Astrocyte of the spinal cord (primary cell): ENCODE measurements around the gene KLK7.
A peak's percentile ranks its signal among the peaks of the same experiment; 100 is the strongest.

Experiments
- DNase-seq: peaks from one replicate; pipeline ENCODE4 v3.0.0; 2011; ENCODE audit warnings: low read depth, low spot score
- H3K4me3 ChIP-seq: 2 replicates; pipeline ENCODE4 v1.5.1; 2011; ENCODE audit warnings: low read depth, mild to moderate bottlenecking, low read length, moderate library complexity
- in situ Hi-C: cut with HindIII; loops from 2 replicates; pipeline ENCODE4 v1.10.0; 2017; ENCODE audit warnings: low sequenced_read_pairs
- TF ChIP-seq, protein P1 (sequence below): IDR thresholded peaks from 2 replicates; pipeline ENCODE4 v1.5.1; 2012; ENCODE audit warnings: low read depth, mild to moderate bottlenecking, low read length, inconsistent platforms

Gene KLK7

DNA sequence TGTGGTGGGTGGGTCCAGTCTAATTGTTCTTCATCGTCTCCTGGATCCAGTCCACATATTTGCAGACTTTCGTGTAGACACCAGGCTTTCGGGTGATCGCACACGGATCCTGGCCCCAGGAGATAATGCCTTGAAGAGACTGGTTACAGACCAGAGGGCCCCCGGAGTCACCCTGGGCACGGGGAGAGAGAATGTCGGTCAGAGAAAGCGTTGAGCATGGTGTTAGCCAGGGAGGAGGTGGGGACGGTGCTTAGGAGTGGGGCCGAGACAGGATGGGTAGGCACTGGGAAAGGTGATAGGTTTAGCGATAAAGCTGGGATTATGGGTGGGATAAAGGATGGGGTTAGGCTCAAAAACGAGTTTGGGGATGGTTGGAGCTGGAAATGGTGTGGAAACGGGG lies 38.8 kb upstream of the KLK7 start:
- in situ Hi-C loops = no loop called here
- H3K4me3 ChIP-seq = no peak overlapping the region
- TF ChIP-seq, protein P1, sequence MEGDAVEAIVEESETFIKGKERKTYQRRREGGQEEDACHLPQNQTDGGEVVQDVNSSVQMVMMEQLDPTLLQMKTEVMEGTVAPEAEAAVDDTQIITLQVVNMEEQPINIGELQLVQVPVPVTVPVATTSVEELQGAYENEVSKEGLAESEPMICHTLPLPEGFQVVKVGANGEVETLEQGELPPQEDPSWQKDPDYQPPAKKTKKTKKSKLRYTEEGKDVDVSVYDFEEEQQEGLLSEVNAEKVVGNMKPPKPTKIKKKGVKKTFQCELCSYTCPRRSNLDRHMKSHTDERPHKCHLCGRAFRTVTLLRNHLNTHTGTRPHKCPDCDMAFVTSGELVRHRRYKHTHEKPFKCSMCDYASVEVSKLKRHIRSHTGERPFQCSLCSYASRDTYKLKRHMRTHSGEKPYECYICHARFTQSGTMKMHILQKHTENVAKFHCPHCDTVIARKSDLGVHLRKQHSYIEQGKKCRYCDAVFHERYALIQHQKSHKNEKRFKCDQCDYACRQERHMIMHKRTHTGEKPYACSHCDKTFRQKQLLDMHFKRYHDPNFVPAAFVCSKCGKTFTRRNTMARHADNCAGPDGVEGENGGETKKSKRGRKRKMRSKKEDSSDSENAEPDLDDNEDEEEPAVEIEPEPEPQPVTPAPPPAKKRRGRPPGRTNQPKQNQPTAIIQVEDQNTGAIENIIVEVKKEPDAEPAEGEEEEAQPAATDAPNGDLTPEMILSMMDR = no peak
- no peak for DNase-seq

- TF ChIP-seq, protein P1 = peak; percentile 61
- peak; percentile 25 for DNase-seq
- H3K4me3 ChIP-seq = no peak overlapping the region
- in situ Hi-C loops = no loop called here
These were observed 37.4 kb upstream of the KLK7 start for GRCh38 chr19:51020988-51021651.

DNA sequence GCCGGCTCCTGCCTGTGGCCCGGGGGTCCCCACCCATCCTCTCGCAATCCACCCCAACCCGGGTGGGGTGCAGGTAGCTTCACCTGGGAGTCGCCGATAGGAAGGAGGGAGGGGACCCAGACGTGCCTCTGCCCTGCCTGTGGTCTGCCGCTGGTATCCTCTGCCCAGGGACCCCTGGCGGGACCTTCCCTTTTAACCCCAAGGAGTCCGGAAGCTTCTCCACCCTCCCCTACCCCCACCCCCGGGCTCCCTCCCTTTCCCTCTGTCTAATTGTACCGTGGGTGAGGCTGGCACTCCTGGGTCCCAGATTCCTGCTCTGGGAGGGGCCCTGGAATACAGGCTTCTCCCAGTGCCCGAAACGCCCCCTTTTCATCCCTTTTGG lies 35.8 kb upstream of the KLK7 start, which contains the start of gene KLK10:
TSS of gene KLK10 (minus strand) at position 166 of the 382 bp plus-strand sequence. CDS start 579 bp downstream, outside the sequence.
- in situ Hi-C loops = no loop called here
- TF ChIP-seq, protein P1 = no peak
- no peak within 1 kb of the TSS for H3K4me3 ChIP-seq
- DNase-seq = no peak

DNA sequence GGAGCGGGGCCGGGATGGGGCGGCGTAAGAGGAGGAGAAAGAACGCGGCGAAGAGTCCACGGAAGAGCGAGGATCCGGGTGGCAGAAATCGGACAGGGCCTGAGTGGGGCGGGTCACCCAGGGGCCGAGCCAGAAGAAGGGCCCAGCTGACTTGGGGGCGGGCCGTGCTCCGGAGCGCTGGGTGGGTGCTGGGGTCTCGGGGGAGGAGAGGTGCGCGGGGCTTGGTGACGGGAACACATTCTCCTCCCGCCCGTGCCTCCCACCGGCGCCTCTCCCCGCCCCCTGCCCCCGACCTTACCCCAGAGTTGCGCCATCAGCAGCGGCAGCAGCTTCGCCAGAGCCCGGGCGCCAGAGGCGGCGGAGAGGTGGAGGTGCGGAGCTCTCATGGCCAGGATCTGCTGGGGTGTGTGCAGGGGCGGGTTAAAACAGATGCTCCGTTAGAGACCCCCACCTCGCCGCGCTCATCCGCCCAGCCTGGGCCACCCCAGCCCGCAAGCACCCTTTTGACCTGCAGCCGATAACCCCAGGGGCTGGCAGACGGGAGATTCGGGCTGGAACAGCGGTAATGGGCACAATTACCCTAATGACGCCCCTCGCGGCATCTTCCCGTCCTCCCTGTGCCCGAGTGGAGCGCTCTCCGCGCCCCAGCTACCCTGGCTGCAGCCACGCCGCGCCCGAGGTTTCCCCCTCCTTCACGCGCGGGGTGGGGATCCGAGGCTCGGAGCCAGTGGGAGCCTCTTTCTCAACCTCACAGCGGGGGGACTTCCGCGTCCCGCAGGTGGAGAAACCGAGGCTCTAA lies 35.2 kb upstream of the KLK7 start:
- in situ Hi-C loops = no loop called here
- no peak overlapping the region for H3K4me3 ChIP-seq
- TF ChIP-seq, protein P1 = no peak
- no peak for DNase-seq

DNA sequence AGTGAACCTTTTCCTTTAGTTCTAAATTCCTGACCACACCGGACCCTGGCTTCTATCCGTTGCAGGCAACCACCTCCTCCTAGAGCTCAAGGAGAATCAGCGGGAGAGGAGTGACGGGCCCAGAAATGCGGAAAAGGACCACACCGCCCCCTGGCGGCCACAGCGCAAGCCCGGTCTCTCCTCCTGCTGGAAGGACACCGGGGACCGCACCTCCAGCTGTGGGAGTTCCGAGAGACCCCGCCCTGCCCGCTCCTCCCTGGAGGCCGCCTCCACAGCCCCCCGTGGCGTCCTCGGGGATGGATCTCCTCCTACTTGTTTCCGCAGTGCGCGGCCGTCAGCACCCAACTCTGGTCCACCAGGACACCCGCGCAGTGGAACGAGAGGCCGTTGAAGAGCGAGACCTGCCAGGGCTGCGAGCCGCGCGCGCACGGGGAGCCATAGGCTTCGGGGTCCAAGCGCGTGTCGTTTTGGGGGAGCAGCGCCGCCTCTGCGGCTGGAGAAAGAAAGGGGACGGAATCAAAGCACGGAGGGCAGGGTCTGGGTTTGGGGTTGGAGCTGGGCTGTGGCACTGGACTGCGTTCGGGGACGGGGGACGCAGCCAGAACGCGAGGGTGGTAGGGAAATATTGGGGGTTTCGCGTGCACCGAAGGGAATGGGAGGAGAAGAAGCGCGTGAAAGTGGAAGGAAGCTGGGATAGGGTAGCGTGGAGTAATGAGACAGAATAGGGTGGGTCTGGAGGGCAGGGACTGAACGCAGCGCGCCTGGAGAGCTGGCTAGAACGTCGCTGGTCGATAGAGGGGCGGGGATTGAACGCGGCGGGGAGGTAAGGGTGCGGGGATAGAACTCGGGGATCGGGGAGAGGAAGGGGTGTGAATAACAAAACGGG lies 33.3 kb upstream of the KLK7 start:
- in situ Hi-C loops = no loop called here
- DNase-seq = no peak
- TF ChIP-seq, protein P1 = peak; percentile 37
- H3K4me3 ChIP-seq = no peak overlapping the region

DNA sequence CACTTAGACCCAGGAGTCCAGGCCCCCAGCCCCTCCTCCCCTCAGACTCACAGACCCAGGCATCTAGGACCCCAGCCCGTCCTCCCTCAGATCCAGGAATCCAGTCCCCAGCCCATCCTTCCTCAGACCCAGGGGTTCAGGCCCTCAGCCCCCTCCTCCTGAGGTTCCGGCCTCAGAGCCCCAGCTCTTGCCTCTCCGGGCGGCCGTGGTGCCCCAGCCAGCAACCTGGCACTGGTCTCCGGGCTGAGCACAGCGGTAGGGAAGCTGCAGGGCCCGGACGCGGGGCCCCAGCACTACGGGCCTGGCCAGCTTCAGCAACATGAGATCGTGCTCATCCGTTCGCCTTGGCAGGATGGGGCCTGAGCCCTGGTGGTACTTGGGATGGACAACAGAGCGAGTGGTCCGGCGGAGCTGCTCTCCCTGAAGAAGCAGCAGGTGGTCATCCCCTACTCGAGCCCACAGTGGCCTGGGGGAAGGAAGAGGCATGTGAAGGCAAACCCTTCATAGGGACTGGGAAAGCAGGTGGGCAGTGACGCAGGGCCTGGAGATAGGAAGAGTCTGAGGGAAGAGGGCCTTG lies 32.1 kb upstream of the KLK7 start:
- no peak overlapping the region for H3K4me3 ChIP-seq
- in situ Hi-C loops = no loop called here
- no peak for DNase-seq
- TF ChIP-seq, protein P1 = no peak
